ENCODE data around the gene IVL.

- TF ChIP-seq CTCF (IDR thresholded peaks at IDR 0.05), result no peak
- TF ChIP-seq POLR2A (IDR thresholded peaks at IDR 0.05), result no peak
Observed at GRCh38 chr1:152906023-152906565, 2.3 kb upstream of the IVL start.

Data from adrenal gland (tissue), 5 donors.